D721Med (cell line): Measurements from ENCODE around the gene HELZ2.
A peak's percentile ranks its signal among the peaks of the same experiment; 100 is the strongest.

Experiments
- DNase-seq: peaks from one replicate; pipeline ENCODE4 v3.0.0; 2011; ENCODE audit warnings: low spot score; ENCODE audit not compliant: insufficient read length
- FAIRE-seq: peaks from 2 replicates; lab custom pipeline; 2011; peaks lifted over from hg19 to GRCh38; lab: Jason Lieb, UNC
- TF ChIP-seq, protein P1 (sequence below): IDR thresholded peaks from 2 replicates; pipeline ENCODE4 v1.5.1; 2012; ENCODE audit warnings: mild to moderate bottlenecking, control low read depth; ENCODE audit not compliant: insufficient read depth; ENCODE audit errors: missing control alignments

Gene HELZ2

DNA sequence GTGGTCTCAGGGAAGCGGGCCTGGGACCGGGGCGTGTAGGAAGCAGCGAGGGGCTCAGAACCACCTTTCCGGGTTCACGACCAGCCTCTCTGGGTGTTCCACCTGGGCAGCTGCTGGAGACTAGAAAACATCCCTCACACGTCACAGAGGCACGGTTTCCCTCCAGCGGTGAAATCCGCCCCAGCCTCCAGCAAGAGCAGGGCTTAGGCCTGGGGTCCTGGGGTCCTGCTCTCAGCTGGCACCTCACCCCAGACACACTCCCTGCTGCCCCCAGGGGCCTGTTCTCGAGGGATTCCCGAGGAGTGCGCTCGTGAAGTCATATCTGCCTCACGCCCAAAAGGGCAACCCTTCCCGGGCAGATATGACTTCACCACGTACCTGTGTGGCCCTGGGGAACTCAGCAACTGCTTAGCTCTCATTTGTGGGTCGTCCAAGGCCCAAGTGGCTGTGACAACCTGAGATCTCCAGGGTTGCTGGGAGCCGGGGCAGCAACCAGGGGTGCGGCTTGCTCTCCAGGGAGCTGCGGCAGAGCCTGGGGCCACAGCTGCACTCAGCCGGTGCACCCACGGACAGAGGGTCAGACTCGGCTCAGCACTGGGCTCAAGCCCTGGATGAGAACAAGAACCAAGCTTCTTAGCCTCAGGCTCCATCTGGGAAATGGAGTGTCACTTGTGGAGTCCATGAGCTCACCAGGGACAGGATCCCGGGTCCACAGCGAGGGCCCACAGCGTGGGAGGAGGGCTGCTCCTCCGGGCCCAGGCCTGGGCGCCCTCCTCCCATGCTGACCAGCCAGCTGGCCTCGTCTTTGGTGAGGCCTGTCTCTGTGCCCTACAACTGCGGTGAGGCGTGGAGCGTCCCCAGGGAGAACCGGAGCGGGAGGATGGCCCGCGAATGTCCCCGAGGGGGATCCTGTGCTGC, 19.4 kb downstream of the HELZ2 start:
- FAIRE-seq (no peak), DNase-seq (no peak)
- TF ChIP-seq, protein P1, sequence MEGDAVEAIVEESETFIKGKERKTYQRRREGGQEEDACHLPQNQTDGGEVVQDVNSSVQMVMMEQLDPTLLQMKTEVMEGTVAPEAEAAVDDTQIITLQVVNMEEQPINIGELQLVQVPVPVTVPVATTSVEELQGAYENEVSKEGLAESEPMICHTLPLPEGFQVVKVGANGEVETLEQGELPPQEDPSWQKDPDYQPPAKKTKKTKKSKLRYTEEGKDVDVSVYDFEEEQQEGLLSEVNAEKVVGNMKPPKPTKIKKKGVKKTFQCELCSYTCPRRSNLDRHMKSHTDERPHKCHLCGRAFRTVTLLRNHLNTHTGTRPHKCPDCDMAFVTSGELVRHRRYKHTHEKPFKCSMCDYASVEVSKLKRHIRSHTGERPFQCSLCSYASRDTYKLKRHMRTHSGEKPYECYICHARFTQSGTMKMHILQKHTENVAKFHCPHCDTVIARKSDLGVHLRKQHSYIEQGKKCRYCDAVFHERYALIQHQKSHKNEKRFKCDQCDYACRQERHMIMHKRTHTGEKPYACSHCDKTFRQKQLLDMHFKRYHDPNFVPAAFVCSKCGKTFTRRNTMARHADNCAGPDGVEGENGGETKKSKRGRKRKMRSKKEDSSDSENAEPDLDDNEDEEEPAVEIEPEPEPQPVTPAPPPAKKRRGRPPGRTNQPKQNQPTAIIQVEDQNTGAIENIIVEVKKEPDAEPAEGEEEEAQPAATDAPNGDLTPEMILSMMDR: no peak

DNA sequence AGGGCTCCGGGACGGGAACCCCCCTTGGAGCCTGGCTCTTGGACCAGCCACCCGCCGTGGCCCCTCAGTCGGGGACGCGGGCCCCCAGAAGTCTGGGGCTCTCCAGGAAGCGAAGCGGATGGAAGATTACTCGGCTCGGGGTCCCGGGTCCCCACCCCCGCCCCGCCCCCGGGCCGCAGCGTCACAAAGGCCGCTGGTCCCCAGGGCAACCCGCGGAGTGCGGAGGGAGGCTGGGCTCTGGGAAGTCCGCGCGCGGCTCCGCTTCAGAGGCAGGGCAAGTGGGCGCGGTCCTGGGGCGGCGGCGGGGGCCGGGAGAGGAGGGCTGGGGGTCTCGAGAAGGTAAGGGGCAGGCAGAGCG, 20.1 kb downstream of the HELZ2 start, which contains the start of gene FNDC11:
Gene FNDC11, plus strand, starts transcription at position 227 of the 358 bp plus-strand sequence. CDS start 1,505 bp downstream, outside the sequence.
- DNase-seq (no peak), FAIRE-seq (no peak)
- TF ChIP-seq, protein P1: no peak

DNA sequence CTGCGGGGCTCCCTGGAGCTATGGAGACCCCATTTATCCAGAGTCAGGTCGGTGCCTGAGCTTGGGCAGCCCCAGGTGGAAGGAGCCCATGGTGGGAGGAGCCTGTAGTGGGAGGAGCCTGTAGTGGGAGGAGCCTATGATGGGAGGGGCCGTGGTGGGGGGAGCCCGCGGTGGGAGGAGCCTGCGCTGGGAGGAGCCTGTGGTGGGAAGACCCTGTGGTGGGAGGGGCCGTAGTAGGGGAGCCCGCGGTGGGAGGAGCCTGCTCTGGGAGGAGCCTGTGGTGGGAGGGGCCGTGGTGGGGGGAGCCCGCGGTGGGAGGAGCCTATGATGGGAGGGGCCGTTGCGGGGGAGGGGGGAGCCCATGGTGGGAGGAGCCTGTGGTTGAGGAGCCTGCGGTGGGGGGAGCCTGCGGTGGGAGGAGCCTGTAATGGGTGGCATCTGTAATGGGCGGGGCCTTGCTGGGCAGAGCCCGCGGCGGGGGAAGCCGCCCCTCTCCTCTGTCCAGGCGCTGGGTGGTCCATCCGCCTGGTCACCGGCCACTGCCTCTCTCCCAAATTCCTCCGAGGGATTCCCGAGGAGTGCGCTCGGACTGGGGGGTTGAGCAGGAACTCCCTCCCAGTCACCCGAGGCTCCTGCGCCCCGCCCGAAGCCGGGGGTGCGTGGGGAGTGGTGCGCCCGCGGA, 20.6 kb downstream of the HELZ2 start:
- FAIRE-seq: no peak
- DNase-seq: peak; percentile 78
- TF ChIP-seq, protein P1: no peak

DNA sequence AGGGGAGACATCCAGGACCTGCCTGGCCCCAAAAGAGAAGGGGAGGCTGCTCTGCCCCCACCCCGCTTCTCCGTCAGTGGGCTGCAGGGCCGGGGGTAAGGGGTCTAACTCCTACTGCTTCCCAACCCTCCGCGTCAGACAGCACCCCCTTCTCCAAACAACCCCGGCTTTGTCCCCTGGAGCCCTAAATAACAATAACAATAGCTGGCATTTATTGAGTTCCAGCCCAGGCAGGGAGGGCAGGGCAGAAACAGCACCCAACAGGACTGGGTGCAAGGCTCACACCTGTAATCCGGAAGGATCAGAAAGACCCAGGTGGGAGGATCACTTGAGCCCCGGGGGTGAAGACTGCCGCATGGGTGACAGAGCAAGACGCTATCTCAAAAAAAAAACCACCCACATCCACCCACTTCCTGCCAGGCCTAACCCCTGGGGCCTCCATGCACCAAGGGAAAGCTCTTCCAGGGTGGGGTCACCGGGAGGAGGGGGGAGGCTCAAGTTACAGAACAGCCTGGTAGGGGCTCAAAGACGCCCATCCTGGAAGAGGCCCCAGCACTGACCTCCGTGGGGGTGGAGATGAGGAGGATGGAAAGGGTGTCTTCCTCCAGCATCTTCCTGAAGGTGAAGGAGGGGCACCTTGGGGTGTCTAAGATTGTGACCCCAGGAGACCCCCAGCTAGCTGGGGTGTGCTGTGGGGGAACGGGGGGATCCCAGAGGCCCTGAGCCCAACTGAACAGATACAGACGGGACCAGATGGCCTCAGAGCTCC, 21.4 kb downstream of the HELZ2 start:
- TF ChIP-seq, protein P1: no peak
- FAIRE-seq (no peak), DNase-seq (no peak)

DNA sequence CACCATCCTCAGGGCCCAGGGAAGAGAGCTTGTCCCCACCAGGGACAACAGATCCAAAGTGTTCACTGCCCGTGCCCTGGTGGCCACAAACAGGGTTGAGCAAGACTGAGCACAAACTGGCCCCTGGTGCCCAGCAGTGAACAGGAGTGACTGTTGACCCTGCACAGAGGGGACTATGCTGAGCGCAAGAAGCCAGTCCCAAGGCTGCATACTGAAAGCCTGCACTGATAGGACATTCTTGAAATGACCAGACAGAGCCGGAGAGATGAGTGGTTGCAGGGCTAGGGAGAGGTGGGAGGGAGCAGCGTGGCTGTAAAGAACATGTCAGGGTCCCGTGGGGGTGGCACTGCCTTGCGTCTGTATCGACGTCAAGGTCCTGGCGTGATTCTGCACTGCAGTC, 23.0 kb downstream of the HELZ2 start:
- FAIRE-seq: no peak
- TF ChIP-seq, protein P1: no peak
- DNase-seq: no peak

DNA sequence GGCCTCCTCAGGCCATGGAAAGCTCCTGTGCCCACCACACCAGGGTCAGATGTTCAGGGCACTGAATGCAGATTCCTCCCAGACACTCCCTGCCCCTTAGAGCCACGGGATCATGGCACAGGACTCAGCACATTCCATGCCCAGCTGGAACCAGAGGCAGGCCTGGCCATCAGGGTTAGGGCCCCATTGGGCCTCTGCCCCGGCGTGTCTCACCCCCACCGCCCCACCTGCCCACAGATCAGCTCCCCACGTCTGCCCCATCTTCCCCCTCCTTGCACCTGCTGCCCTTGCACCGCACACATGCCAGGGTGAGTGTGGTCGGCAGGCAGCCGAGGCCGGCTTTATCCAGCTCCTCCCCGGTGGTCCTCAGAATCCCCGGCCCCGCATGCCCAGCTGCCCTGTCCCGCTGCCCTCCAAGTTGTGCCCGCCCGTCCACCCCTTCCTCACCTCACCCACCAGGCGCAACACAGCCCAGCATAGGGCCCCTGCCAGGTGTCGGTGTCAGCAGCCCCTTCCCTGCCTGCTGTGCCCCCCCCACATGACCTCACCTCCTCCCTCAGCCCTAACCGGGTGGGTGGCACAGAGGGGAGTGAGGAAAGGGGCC, 24.3 kb downstream of the HELZ2 start:
- no peak for DNase-seq
- TF ChIP-seq, protein P1: no peak
- no peak for FAIRE-seq
